NCI-H510A (cell line): ENCODE results near the gene IL1RL2.

Experiments used
- DNase-seq: peaks from one replicate; lab custom pipeline; 2025; lab: John Stamatoyannopoulos, UW

The IL1RL2 gene

GRCh38 chr2:102186791-102187495 lies at the start of gene IL1RL2:
IL1RL2 (plus strand) TSS chr2:102187023; CDS start chr2:102187868, 845 bp downstream.
- DNase-seq = no peak

GRCh38 chr2:102137138-102137537 lies 49.7 kb upstream of the IL1RL2 start:
- DNase-seq = no peak

- DNase-seq = no peak
These were observed 48.5 kb upstream of the IL1RL2 start for GRCh38 chr2:102138331-102138730.

- DNase-seq = no peak
These were observed 47.0 kb upstream of the IL1RL2 start for GRCh38 chr2:102139851-102140250.

GRCh38 chr2:102140377-102140776 lies 46.4 kb upstream of the IL1RL2 start:
- no peak for DNase-seq

GRCh38 chr2:102141011-102141943 lies 45.5 kb upstream of the IL1RL2 start:
- no peak for DNase-seq

- DNase-seq = no peak
These were observed 44.6 kb upstream of the IL1RL2 start, which contains the start of gene IL1R1 for GRCh38 chr2:102141970-102142828. IL1R1 (plus strand) TSS chr2:102142746; CDS start chr2:102157725, 14,979 bp downstream.

- no peak for DNase-seq
These were observed 43.9 kb upstream of the IL1RL2 start for GRCh38 chr2:102142829-102143449.

GRCh38 chr2:102143450-102143985 lies 43.3 kb upstream of the IL1RL2 start:
- DNase-seq = no peak

GRCh38 chr2:102144128-102144527 lies 42.7 kb upstream of the IL1RL2 start:
- DNase-seq = no peak

- no peak for DNase-seq
These were observed 41.7 kb upstream of the IL1RL2 start for GRCh38 chr2:102145107-102145506.

- DNase-seq = no peak
These were observed 40.9 kb upstream of the IL1RL2 start for GRCh38 chr2:102145934-102146333.

GRCh38 chr2:102147935-102148334 lies 38.9 kb upstream of the IL1RL2 start:
- DNase-seq = no peak

GRCh38 chr2:102149243-102149642 lies 37.6 kb upstream of the IL1RL2 start:
- DNase-seq = no peak

GRCh38 chr2:102149644-102150455 lies 37.0 kb upstream of the IL1RL2 start:
- no peak for DNase-seq

GRCh38 chr2:102154364-102154763 lies 32.5 kb upstream of the IL1RL2 start:
- DNase-seq = no peak

GRCh38 chr2:102154946-102155702 lies 31.7 kb upstream of the IL1RL2 start:
- DNase-seq = no peak

GRCh38 chr2:102155703-102156515 lies 30.9 kb upstream of the IL1RL2 start:
- DNase-seq = no peak
